ENCODE data around the gene ANAPC7.

The ANAPC7 gene

GRCh38 chr12:110337912-110338710 is 65.4 kb downstream of the ANAPC7 start:
- H3K4me1 Mint-ChIP-seq = no peaks in the 10 kb centered on the region
- no peak overlapping the region for H3K4me3 Mint-ChIP-seq
- H3K36me3 Mint-ChIP-seq = peaks cover 85% of the 10 kb centered on the region
- CTCF ChIA-PET = no interaction called here
- H3K27ac Mint-ChIP-seq = no peak overlapping the region
- H3K9me3 Mint-ChIP-seq = no peaks in the 10 kb centered on the region
- no peak for DNase-seq
- H3K27me3 Mint-ChIP-seq = no peaks in the 10 kb centered on the region

DNA sequence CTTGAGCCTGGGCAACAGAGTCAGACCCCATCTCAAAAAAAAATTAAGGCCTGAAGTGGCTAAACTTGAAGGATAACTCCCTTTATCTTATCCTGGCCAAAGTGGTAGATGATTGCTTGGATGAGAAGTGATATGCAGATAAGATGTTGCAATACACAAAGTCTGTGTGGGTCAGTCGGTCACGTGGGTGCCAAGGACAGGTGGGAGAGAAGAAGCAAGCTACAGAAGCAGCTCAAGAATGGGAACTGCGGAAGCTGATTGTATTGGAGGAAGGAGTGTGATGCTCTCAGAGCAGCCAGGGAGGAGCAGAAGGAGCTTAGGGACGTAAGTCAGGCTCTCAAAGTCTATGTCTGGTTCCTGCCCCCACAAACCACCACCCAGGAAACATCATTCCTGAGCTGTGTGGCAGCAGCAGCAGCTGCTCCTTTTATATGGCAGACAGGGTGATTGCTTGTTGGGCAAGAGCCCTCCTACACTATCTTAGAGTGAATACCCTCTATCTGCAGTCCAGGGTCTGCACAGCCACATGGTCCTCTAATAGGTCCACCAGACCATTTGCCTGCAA is 67.9 kb downstream of the ANAPC7 start:
- H3K9me3 Mint-ChIP-seq = no peaks in the 10 kb centered on the region
- peaks cover under 1% of the 10 kb centered on the region for H3K4me1 Mint-ChIP-seq
- no peaks in the 10 kb centered on the region for H3K27me3 Mint-ChIP-seq
- no peak overlapping the region for H3K27ac Mint-ChIP-seq
- DNase-seq = no peak
- CTCF ChIA-PET = interaction anchor here (0.9 kb wide), 1 partner anchor 15 kb away, joined by 3 read pairs; no protein-coding TSS in a partner anchor
- H3K4me3 Mint-ChIP-seq = no peak overlapping the region
- peaks cover 78% of the 10 kb centered on the region for H3K36me3 Mint-ChIP-seq

GRCh38 chr12:110333201-110333600 is 70.3 kb downstream of the ANAPC7 start:
- CTCF ChIA-PET = no interaction called here
- no peak for DNase-seq
- Mint-ChIP-seq H3K9me3 (no peaks in the 10 kb centered on the region), H3K4me3 (no peak overlapping the region), H3K27me3 (no peaks in the 10 kb centered on the region), H3K36me3 (peaks cover 72% of the 10 kb centered on the region), H3K27ac (no peak overlapping the region), H3K4me1 (peaks cover 7% of the 10 kb centered on the region)

- H3K36me3 Mint-ChIP-seq = peaks cover 69% of the 10 kb centered on the region
- peaks cover 8% of the 10 kb centered on the region for H3K4me1 Mint-ChIP-seq
- H3K4me3 Mint-ChIP-seq = no peak overlapping the region
- no peaks in the 10 kb centered on the region for H3K9me3 Mint-ChIP-seq
- peak overlapping the region; percentile 35 for H3K27ac Mint-ChIP-seq
- CTCF ChIA-PET = no interaction called here
- DNase-seq = no peak
- H3K27me3 Mint-ChIP-seq = no peaks in the 10 kb centered on the region
These were observed 73.0 kb downstream of the ANAPC7 start for GRCh38 chr12:110330544-110330943.

DNA sequence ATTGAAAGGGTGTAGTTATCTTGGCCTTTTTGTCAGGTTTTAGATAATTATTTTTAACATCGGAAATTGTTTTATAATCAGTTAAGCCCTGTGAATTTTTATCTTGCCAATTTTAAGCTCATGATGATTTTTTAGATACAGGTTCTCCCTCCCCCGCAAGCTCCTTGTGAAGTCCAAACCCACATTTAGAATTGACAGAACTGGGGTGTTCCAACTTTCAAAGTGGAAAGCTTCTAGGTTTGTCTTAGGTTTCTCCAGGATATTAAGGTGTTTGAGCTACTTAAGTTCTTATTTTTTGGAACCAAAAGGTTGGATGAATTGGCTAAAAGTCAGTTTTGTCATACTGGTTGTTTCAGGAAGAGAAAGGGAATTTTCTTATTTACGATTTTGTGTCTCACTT is 73.4 kb downstream of the ANAPC7 start:
- no peak overlapping the region for H3K4me3 Mint-ChIP-seq
- peaks cover 65% of the 10 kb centered on the region for H3K36me3 Mint-ChIP-seq
- no peak for DNase-seq
- CTCF ChIA-PET = interaction anchor here (0.8 kb wide), 1 partner anchor 25 kb away, joined by 3 read pairs; no protein-coding TSS in a partner anchor
- peak overlapping the region; percentile 35 for H3K27ac Mint-ChIP-seq
- H3K9me3 Mint-ChIP-seq = no peaks in the 10 kb centered on the region
- no peaks in the 10 kb centered on the region for H3K27me3 Mint-ChIP-seq
- peaks cover 8% of the 10 kb centered on the region for H3K4me1 Mint-ChIP-seq

DNA sequence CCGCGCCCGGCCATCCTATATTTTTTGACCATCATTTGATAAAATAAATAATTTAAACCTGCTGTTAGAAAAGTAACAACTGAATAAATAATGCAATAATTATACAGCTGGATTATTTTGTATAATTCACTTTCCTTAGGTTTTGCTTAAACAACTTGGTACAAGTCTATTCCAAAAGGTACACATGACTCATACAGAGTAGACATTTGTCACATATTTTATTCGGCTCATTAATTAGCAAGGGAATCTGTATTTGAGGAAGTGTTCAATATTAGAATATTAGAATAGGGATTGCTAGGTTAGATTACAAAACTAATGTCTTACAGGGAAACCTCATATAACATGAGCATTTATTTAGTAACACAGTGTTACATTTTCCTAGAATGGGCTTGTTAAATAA is 73.8 kb downstream of the ANAPC7 start:
- Mint-ChIP-seq H3K36me3 (peaks cover 65% of the 10 kb centered on the region), H3K27me3 (no peaks in the 10 kb centered on the region), H3K9me3 (no peaks in the 10 kb centered on the region), H3K27ac (no peak overlapping the region), H3K4me1 (peaks cover 8% of the 10 kb centered on the region), H3K4me3 (no peak overlapping the region)
- CTCF ChIA-PET = interaction anchor here (0.8 kb wide), 1 partner anchor 26 kb away, joined by 3 read pairs; no protein-coding TSS in a partner anchor
- DNase-seq = no peak

All from activated naive CD4-positive, alpha-beta T cell treated with anti-CD3 and anti-CD28 coated beads, Interleukin-2, amount 10 ng/mL, durations not matched to agents 7 days and 5 days (primary cell).